Kasumi-1 (cell line): ENCODE data around the gene MCM6.
"Not testable (repeated sequence)": the region's sequence is repeated elsewhere in the genome, so short reads cannot be mapped to it uniquely, and the experiment has no call there.

Experiments
- DNase-seq, 2 experiments: peaks; one replicate each; lab custom pipeline; 2025; lab: John Stamatoyannopoulos, UW

Gene MCM6

DNA sequence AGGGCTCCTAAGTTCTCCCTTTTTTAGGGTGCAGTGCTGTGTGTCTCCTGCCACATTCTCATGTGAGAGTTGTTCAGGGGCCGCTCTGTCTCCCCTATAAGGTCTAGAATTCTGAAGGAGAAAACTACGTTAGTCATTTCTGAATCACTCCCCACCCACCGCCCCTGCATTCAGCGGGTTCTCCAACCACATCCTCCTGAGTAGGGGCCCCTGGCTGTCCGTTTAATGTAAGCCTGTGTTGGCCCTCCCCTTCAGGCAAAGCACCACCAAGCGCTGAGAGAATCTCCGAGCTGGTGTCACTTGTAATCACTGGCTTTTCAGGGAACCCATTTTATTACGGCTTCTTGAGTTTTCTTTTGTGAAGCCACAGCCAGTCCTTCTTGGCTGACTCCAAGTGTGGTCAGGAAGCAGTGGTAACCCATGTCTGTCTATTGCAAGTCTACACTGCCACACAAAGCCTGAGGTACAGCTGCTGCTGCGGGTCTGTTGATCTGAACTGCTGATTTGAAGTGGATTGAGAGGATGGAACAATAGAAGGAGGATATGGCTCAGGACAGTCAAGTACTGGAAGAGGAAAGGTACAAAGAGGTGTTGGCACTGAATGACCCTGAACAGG, 56.1 kb downstream of the MCM6 start:
- peak; percentile 74 to 87 for DNase-seq

DNA sequence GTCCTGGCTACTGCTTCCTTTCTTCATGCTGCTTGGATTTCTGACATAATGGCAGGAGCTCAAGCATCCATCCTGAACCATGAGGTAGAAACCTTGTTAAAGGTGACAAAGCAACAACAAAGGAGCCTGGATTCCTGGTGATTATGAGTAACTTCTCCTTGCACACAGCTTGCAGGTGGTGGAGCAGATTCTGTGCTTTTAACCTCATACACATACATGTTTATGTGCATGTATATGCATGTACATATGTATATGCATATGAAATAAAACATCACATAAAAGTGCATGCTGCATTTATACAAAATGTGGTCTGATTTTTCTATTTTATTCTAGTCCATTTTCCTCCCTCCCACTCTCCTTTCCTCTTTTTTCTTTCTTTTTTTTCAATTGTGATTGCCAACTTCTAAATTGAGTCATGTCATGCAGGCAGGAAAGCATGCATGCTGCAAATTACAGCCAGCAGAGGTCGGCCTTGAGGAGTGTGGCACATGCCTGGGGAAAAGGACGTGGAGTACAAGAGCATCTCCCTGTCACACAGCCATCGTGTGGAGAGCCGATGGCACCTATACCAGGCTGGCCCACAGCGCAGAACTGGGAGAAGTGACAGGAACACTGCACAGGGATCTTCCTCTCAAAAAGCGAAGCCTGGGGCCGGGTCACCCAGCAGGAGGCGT, 57.2 kb downstream of the MCM6 start:
- peak; percentile 91 to 95 for DNase-seq

DNA sequence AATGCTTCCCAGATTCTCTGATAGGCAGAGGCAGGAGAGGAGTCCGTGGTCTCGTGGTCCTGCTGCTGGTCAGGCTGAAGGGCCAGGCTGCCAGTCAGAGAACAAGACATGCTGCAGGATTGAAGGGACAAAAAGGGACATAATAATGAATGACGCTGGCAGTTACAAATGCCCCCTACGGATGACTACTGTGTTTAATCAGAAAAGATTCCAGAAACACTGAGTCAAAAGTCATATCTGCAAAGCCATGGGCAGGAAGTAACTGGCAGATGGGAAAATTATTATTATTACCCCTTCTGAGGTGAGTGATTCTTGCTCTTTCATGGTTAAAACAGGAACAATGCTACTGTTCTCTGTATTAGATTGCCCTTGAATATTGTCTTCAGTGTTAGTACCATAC, 58.3 kb downstream of the MCM6 start:
- no peak for DNase-seq

DNA sequence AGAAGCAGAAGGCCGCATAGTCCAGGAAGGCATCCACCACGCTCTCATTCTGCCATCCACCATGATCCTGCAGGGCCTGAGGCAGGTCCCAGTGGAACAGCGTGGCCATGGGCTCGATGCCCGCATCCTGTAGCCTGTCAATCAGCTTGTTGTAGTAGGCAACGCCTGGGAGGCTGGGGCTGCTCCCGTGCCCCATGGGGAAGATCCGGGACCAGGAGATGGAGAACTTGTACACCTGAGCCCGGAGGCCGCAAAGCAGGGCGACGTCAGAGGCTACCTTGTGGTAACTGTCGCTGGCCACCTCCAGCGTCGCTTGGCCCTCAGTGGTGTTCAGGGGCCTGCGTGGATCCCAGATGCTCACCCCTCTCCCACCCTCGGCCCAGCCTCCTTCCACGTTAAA, 58.8 kb downstream of the MCM6 start:
- no peak for DNase-seq

DNA sequence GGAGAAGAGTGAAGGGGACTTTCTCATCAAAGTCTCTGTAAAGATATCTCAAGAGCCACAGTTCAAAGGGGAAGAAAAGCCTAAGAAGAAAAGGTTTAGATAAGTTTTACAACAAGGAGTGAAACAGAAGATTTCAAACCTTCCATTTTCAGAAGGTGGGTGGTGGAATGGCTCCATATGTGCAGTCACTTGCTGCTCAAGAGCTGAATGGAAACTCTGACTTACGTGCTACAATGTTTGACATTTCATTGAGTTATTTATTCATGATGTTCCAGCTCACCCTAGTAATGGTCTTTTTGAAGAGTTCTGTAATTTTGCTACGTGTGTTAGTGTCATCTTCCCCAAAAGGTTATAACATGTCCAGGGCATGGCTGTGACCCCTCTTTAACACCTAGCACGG, 61.0 kb downstream of the MCM6 start:
- no peak for DNase-seq

DNA sequence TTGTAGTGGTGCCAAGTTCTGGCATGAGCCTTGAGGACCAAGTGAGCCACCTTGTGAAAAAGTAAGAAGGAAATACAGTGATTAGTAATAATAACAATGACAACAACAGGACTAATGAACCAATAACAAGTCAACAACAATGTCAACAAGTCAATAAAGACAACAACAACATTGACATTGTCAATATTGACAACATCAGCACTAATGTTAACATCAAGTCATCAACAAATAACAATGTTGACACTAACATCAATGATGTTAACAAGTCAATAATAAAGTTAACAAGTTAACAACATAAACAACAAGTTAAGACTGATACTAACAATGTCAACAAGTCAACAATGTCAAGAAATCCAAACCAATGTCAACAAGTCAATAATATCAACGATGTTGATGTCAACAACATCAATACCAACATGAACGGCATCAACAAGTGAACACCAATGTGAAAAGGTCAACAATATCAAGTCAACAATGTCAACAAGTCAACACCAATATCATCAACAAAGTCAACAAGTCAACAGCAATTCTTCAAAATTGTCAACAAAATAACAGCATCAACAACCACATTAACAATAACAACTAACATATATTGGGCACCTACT, 63.2 kb downstream of the MCM6 start:
- no peak for DNase-seq

DNA sequence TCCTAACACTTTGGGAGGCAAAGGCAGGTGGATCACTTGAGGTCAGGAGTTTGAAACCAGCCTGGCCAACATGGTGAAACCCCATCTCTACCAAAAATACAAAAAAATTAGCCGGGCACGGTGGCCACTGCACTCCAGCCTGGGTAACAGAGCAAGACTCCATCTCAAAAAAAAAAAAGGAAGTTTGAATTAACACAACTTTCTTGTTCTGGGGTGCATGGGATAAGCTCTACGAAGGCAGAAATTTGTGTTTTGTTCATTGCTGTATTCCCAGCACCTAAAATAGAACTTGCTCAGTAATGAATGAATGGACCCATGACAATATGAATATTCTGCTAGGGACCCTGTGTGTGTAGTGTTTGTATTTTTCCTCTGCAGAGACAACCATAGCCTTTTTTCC, 68.4 kb downstream of the MCM6 start:
- DNase-seq = not testable (repeated sequence)

DNA sequence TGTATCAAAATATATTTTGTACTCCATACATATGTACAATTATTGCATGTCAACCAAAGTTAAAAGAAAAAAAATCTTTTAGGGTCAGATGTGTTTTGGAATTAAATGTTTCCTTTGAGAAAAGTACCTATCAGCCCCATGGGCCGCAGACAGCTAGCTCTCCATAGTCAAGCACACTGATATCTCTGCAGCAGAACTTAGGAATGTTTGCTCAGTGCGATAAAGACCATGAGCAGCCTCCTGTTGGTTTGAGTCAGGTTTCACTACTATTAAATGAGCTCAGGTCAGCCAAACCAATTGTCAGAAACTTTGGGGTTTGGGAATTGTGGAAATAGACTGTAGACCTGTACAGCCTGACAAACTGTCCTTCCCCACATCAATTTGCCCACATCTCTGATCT, 73.0 kb downstream of the MCM6 start:
- no peak for DNase-seq

DNA sequence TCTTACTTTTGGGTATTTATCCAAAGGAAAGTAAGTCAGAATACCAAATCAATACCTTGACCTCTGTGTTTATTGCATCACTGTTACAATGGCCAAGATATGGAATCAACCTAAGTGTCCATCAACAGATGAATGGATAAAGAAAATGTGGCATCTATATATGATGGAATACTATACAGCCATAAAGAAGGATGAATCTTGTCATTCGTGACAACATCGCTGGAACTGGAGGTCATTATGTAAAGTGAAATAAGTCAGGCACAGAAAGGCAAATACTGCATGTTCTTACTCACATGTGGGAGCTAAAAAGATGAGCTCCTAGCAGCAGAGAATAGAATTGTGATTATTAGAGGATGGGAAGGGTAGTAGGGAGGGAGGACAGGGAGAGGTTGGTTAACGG, 73.9 kb downstream of the MCM6 start:
- DNase-seq = no peak

DNA sequence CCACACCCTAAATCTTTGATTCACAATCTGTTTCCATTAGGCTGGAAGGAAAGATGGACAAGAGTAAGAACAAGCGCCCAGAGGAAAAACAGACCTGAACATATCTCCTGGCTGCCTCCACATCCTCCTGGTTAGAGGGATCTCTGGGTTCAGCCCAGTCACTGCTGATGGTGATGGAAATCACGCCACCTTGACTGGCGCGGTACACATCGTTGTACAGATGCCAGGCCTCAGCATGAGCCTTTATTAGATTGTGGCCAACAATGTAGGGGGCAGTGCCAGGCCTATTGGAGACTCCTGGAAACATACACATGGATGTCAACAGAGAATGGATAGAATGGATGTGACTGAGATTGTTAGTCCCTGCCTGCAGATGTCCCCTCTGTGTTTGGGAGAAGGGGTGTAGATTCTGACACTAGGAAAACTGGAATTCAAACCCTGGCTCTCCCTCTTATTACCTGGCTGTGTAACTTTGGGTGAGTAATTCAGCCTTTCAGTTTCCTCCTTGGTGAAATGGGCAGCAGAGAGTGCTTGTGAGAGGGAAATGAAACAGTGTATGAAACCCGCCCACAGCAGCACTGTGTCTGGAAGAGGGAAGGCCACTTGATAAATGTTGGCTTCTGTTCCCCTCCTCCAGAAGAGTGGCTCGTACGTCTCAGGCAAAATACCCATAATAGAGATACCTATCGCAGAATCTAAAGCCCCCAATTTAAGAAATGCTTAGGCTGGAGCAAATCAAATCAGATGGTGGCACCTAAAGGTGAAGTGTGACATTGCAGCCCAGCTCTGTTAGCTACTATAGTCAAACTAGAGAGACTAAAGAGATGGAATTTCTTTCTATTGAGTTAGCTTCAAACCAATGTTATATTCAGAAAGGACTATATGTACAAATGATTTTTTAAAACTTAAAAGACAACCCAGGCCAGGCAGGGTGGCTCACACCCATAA, 75.5 kb downstream of the MCM6 start:
- DNase-seq = no peak

DNA sequence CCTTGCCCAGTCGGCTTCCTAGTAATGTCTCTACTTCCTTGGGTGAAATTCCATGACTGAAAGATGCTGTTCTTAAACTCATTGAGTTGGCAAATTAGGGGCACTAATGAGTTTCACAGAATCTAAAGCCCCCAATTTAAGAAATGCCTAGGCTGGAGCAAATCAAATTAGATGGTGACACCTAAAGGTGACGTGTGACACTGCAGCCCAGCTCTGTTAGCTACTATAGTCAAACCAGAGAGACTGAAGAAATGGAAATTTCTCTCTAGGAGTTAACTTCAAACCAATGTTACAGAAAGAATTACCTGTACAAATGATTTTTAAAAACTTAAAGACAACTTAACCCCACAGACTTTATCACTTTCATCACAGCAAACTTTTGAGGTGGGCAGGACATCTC, 76.5 kb downstream of the MCM6 start:
- no peak for DNase-seq

DNA sequence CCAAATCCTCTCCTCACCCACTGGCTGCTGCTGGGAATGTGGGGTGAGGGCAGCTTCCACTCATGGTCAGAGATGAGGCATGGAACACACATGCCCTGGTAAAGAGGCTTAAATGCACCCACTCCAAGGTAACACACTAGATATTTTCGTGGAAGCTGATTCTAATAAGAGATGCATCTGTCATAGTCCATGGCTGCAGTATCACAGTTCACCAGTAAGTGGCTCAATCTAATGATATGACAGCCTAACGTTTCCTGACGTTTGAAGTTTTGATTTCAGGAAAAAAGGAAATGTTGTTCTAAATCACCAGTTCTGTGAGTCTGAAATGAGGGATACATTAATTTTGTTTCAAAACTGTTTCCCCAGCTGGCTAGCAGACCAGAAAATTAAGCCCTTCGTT, 77.5 kb downstream of the MCM6 start:
- peak; percentile 71 to 72 for DNase-seq

DNA sequence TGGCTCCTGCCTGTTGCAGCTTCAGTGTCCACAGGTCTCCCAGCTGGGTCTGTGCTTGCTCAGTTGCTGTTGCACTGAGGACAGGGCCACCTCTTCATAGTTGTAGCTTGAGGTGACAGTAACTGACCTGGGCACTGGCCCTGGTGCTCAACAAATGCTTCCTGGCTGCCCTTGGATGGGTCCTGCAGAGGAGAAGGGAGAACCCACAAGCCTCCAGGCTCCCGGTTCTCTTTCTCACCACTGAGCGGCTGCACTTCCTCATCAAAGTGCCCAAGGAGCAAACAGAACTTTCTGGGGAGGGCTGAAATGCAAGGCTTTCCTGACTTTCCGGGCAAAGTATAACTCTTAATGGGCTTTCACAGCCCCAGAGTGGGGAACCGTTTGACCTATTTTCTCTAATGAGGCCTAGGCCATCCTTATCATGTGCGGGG, 78.0 kb downstream of the MCM6 start:
- DNase-seq = peak; percentile 58 to 62

DNA sequence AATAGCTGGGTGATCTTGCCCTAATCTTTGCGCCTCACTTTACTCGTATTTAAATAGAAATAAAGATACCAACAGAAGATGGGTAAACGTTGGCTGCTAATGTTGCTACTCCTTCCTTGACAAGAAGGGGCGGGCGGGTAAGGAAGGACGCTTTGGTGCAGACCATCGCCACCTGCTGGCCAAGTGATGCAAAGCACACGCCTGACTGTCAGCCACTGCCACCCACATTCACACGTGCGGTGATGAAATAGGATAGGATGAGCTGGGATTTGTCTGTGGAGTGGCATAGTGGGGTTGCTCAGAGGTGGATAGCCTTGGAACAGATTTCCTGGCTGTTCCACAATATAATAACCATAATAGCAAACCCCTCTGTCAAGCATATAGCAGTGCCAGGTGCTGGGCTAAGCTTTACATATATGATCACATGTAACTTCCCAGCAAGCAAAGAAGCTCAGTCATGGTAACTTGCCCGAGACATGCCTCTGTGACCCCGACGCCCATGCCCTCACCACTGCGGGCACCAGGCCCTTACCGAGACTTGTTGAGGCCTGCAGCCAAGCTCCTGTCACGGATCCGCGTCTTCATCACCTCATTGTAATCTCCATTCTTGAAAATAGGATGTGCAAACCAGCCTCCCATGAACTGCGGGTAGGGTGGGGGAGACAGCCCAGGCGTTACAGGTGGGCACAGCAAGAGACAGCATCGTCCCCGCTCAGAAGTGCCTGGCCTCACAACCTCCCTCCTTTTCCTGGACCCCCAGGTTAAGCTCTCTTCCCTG, 78.6 kb downstream of the MCM6 start:
- DNase-seq = peak; percentile 94 to 96

DNA sequence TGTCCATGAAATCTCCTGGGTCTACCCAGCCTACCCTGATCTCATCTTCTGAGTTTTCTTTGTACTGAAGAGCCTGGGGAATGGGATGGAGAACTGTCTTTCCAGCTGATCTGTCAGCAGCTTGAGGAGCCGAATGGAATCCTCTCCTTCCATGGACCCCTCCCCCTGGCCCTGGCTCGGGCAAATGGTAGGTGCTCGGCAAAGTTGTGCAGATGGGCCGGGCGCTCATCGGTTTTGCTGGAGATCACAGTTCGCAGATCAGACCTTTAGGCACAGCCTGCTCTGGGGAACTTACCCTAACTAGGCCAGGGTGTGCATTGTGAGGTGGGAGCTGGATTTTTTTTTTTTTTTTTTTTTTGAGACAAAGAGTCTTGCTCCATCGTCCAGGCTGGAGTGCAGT, 79.6 kb downstream of the MCM6 start:
- DNase-seq = no peak

DNA sequence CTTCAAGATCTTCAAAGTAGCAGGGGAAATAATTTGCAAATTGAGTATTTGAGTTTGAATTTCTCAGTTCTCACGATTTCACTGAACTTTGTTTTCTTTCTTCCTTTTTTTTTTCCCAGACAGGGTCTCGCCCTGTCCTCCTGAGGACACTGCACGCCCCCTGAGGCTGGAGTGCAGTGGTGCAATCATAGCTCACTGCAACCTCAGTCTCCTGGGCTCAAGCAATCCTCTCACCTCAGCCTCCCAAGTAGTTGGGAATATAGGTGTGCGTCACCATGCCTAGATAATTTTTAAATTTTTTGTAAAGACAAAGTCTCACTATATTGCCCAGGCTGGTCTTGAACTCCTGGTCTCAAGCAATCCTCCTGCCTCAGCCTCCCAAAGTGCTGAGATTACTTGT, 80.6 kb downstream of the MCM6 start:
- peak in 1 of 2 experiments; percentile 17 for DNase-seq

DNA sequence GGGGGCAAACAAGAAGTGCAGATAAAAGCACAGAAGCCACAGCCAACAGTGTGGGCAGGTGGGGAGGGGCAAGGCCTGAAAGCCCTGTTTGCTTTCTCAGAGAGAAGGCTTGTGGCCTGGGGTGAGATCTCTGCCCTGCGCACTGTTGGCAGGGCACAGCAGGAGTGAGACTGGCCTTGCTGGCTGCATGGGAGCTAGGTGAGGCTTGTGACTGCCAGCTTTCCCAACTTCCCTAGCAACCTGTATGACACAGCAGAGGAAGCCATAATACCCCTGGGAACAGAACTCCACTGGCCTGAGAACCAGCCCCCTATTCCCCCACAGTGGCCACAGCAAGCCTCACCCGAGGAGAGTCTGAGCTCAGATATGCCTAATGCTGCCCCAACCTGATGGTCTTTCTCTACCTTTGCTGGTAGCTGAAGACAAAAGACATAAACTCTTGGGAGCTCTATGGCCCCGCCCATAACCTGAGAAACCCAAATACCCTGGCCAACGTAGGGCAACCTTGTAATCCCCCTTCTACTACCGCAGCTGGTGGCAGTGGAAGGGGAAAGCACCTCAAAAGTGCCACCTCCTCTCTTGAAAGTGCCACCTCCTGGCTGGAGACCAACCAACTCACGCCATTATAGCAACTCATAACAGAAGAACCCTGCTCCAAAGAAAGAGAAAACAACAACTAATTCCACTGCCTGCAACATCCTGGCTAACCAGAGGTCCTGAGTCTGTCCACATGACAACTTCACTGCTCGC, 83.7 kb downstream of the MCM6 start:
- no peak for DNase-seq

DNA sequence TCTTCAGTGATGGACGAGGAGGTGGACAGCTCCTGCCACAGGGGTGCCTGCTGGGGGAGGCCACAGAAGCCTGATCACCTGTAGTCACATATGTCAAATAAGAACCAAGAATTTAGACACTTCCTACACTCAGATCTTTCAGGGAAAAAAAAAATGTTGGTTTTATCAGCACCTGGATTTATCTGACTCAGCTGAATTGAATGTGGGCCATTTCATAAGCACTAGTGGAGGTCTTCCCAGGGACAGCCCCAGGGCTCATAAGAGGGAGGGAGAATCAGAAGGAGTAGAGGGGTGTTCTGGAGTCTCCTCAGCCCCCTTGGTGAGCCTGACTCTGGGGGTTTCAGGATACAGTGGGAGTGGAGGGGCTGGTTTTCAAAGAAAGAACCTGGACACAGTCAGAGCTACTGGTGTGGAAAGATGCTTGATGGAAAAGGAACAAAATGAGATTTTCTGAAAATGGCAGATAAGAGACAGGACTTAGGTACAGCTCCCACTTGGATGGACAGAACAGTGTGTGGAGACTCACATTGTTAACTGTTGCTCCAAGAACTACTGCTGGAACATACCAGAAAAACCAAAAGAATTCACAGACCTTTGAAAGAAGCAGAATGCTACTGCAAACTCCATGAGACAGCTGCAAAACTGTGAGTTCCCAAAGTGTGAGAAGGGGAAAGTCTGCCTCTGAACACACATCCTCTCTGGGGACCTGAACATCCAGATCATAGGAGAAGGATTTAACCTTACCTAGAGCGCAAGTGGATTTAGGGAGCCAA, 84.6 kb downstream of the MCM6 start:
- DNase-seq = no peak

DNA sequence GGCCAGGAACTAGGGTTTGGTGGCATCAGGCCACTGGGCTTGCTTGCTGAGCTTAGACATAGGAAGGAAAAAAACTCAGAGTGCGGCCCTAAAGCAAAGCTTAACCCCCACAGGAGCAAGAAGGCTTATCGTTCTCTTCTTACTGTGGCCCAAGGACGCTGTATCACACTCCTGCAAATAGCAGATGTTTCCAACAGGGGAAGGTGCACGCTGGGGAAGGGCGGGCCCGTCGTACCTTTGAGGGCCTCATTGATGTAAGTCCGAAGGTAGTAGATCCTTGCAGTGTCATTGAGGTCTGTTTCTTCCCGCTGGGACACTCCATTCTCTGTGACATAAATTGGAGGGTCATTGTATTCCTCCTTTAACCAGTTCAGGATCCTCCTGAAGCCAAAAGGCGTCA, 85.8 kb downstream of the MCM6 start:
- DNase-seq = no peak
